Measurements from ENCODE around the gene CHMP4A.

GRCh38 chr14:24206260-24207103 is 6.8 kb downstream of the CHMP4A start:
- no peak for TF ChIP-seq HNRNPL (IDR thresholded peaks at IDR 0.05; ENCODE audit: low read depth, low read length)
- no peak for TF ChIP-seq ZNF561 (CRISPR knock-in tag; conservative IDR thresholded peaks at IDR 0.05)
- TF ChIP-seq CTCF (IDR thresholded peaks at IDR 0.05 in 2 of 3, conservative IDR thresholded peaks at IDR 0.05 in 1 of 3; ENCODE audit: insufficient read depth in 2 of 3, low read depth in 1 of 3, low read length in 3 of 3): no peak
- TF ChIP-seq REST (IDR thresholded peaks at IDR 0.05; ENCODE audit: borderline replicate concordance): no peak
- TF ChIP-seq REST (CRISPR knock-in tag; IDR thresholded peaks at IDR 0.05; ENCODE audit: low read depth): no peak
- no peak for TF ChIP-seq ZNF717 (CRISPR knock-in tag; IDR thresholded peaks at IDR 0.05)
- no peak for TF ChIP-seq SETDB1 (IDR thresholded peaks at IDR 0.05; ENCODE audit: low read length)
- no peak for TF ChIP-seq CHD2 (IDR thresholded peaks at IDR 0.05; ENCODE audit: low read depth, low read length)
- no peak for TF ChIP-seq SMC3 (conservative IDR thresholded peaks at IDR 0.05; ENCODE audit: insufficient read depth, low read depth, low read length)
- TF ChIP-seq STAG1 (CRISPR knock-in tag; IDR thresholded peaks at IDR 0.05; ENCODE audit: borderline replicate concordance): no peak
- no peak for TF ChIP-seq BCOR (IDR thresholded peaks at IDR 0.05)
- TF ChIP-seq HCFC1 (IDR thresholded peaks at IDR 0.05; ENCODE audit: low read depth, low read length): no peak
- no peak for TF ChIP-seq MYNN (IDR thresholded peaks at IDR 0.05)
- no peak for TF ChIP-seq MYNN (CRISPR knock-in tag; IDR thresholded peaks at IDR 0.05)

Data from K562 (cell line).